ENCODE measurements around the gene PKP2. TPM values are rescaled to one million over a fixed set of nuclear protein-coding genes. Genes with fewer than 3 reads are reported as not detected.

Gene PKP2
- total and polyA plus RNA-seq, 2 of the 8 experiments (the other 6 are each of a cell fraction or from before 2014, with no cell fraction given), result 9.6 to 44.8 TPM

GRCh38 chr12:32820376-32820931, 76.1 kb downstream of the PKP2 start:
- Histone ChIP-seq H3K79me2 (ENCODE audit: control insufficient read depth in 1 of 2, insufficient read depth in 2 of 2, low read length in 2 of 2) (no peaks in the 10 kb centered on the region), H3K36me3 (ENCODE audit: control insufficient read depth in 2 of 4, insufficient read depth in 4 of 4, low read length in 3 of 4) (peaks cover 0 to 22% (median 3%) of the 10 kb centered on the region in 4 experiments), H3K79me1 (ENCODE audit: low read depth, low read length) (no peaks in the 10 kb centered on the region), H2BK15ac (ENCODE audit: low read length) (no peak overlapping the region), H2AFZ (ENCODE audit: low read length) (no peak overlapping the region), H3K4me3 (ENCODE audit: extremely low read depth in 1 of 4, insufficient read depth in 2 of 4, low read depth in 3 of 4, low read length in 4 of 4) (no peak overlapping the region), H3K14ac (ENCODE audit: insufficient read length) (no peak overlapping the region), H3K23me2 (ENCODE audit: low read depth, low read length) (no peaks in the 10 kb centered on the region), H2BK120ac (replicated peaks; ENCODE audit: low read depth, low read length) (no peak overlapping the region), H4K20me1 (replicated peaks in 1 of 2; ENCODE audit: control insufficient read depth in 1 of 2, insufficient read depth in 2 of 2, low read length in 2 of 2) (no peaks in the 10 kb centered on the region), H4K91ac (replicated peaks; ENCODE audit: insufficient read length, low read length) (no peak overlapping the region), H3K4ac (replicated peaks; ENCODE audit: insufficient read length, low read depth, low read length) (no peak overlapping the region), H3K23ac (ENCODE audit: insufficient read length) (no peak overlapping the region), H2BK5ac (ENCODE audit: low read depth, low read length) (no peak overlapping the region), H3K9ac (replicated peaks in 1 of 4; ENCODE audit: extremely low read depth in 1 of 4, low read depth in 3 of 4, low read length in 3 of 4) (no peak overlapping the region), H3K18ac (ENCODE audit: extremely low read depth, low read length) (no peak overlapping the region), H2BK12ac (ENCODE audit: low read depth, low read length) (no peak overlapping the region), H2AK5ac (ENCODE audit: low read depth, low read length) (no peak overlapping the region), H3K9me3 (ENCODE audit: insufficient read depth in 2 of 2, low read depth in 1 of 2, low read length in 1 of 2) (no peaks in the 10 kb centered on the region), H3K4me1 (replicated peaks in 1 of 4; ENCODE audit: control insufficient read depth in 3 of 4, insufficient read depth in 4 of 4, low read length in 3 of 4) (no peaks in the 10 kb centered on the region), H4K5ac (ENCODE audit: insufficient read length, low read depth, low read length) (no peak overlapping the region), H3K27ac (ENCODE audit: low read depth, low read length) (no peak overlapping the region), H4K8ac (ENCODE audit: extremely low read depth, insufficient read depth, low read length) (no peak overlapping the region), H3K27me3 (replicated peaks in 1 of 4; ENCODE audit: control insufficient read depth in 3 of 4, extremely low read depth in 1 of 4, insufficient read depth in 3 of 4, low read length in 3 of 4) (no peaks in the 10 kb centered on the region), H2BK20ac (ENCODE audit: low read length) (no peak overlapping the region), H3K56ac (replicated peaks; ENCODE audit: insufficient read length, low read depth, low read length) (no peak overlapping the region), H3K4me2 (ENCODE audit: insufficient read depth in 1 of 2, low read depth in 2 of 2, low read length in 2 of 2) (no peak overlapping the region)
- DNase-seq (ENCODE audit: low read depth in 1 of 2, low spot score in 2 of 2), result no peak
- 72% methylated on average over 2 of the region's 2 CpGs; no CpG with 5 or more reads in 1 of the 2 experiments for WGBS, 2 experiments (ENCODE audit: extremely low coverage in 1 of 2, insufficient coverage in 1 of 2, insufficient read length in 1 of 2, insufficient replicate concordance in 2 of 2, low coverage in 1 of 2, low lambda C conversion rate in 2 of 2, missing lambda C conversion rate in 1 of 2)
- CTCF ChIA-PET (ENCODE audit: partially characterized antibody), result interaction anchor here (0.6 kb wide), 1 partner anchor 21 kb away, joined by 4 read pairs; no protein-coding TSS in a partner anchor
- POLR2A ChIA-PET (ENCODE audit: partially characterized antibody), result interaction anchor here (1.1 kb wide), 1 partner anchor 12 kb away, joined by 3 read pairs; no protein-coding TSS in a partner anchor
- no peak for FAIRE-seq
- TF ChIP-seq ASH2L (IDR thresholded peaks at IDR 0.05; ENCODE audit: low read length) (no peak), HDAC2 (IDR thresholded peaks at IDR 0.05; ENCODE audit: borderline replicate concordance in 1 of 2, low read depth in 2 of 2, low read length in 2 of 2) (no peak), BCL11A (IDR thresholded peaks at IDR 0.05; ENCODE audit: low read depth in 2 of 2, low read length in 2 of 2) (no peak), ZNF274 (IDR thresholded peaks at IDR 0.05; ENCODE audit: borderline replicate concordance, extremely low read depth, low read length) (no peak), PHF8 (conservative IDR thresholded peaks at IDR 0.05; ENCODE audit: low read depth, low read length) (no peak), SP2 (IDR thresholded peaks at IDR 0.05; ENCODE audit: low read length) (no peak), SIN3A (conservative IDR thresholded peaks at IDR 0.05 in 1 of 2, IDR thresholded peaks at IDR 0.05 in 1 of 2; ENCODE audit: low read depth in 1 of 2, low read length in 2 of 2) (no peak)
- TF ChIP-seq, protein P1, sequence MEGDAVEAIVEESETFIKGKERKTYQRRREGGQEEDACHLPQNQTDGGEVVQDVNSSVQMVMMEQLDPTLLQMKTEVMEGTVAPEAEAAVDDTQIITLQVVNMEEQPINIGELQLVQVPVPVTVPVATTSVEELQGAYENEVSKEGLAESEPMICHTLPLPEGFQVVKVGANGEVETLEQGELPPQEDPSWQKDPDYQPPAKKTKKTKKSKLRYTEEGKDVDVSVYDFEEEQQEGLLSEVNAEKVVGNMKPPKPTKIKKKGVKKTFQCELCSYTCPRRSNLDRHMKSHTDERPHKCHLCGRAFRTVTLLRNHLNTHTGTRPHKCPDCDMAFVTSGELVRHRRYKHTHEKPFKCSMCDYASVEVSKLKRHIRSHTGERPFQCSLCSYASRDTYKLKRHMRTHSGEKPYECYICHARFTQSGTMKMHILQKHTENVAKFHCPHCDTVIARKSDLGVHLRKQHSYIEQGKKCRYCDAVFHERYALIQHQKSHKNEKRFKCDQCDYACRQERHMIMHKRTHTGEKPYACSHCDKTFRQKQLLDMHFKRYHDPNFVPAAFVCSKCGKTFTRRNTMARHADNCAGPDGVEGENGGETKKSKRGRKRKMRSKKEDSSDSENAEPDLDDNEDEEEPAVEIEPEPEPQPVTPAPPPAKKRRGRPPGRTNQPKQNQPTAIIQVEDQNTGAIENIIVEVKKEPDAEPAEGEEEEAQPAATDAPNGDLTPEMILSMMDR (IDR thresholded peaks at IDR 0.05; ENCODE audit: control extremely low read depth in 1 of 3, insufficient read depth in 1 of 3, low read depth in 1 of 3, low read length in 3 of 3), result no peak
- TF ChIP-seq, protein P2, sequence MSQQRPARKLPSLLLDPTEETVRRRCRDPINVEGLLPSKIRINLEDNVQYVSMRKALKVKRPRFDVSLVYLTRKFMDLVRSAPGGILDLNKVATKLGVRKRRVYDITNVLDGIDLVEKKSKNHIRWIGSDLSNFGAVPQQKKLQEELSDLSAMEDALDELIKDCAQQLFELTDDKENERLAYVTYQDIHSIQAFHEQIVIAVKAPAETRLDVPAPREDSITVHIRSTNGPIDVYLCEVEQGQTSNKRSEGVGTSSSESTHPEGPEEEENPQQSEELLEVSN (IDR thresholded peaks at IDR 0.05), result no peak
